GM19467 (cell line): ENCODE results near the gene FCHSD2.
"Not testable (repeated sequence)": the region's sequence is repeated elsewhere in the genome, so short reads cannot be mapped to it uniquely, and the experiment has no call there.

Source experiments
- ATAC-seq: cut with Tn5 transposase; IDR thresholded peaks from one replicate; pipeline ENCODE4 v1.9.1; 2021; ENCODE audit warnings: mild to moderate bottlenecking, moderate library complexity; ENCODE audit not compliant: unreplicated experiment

The FCHSD2 gene

GRCh38 chr11:73126804-73127480, 15.2 kb downstream of the FCHSD2 start:
- ATAC-seq = no peak

DNA sequence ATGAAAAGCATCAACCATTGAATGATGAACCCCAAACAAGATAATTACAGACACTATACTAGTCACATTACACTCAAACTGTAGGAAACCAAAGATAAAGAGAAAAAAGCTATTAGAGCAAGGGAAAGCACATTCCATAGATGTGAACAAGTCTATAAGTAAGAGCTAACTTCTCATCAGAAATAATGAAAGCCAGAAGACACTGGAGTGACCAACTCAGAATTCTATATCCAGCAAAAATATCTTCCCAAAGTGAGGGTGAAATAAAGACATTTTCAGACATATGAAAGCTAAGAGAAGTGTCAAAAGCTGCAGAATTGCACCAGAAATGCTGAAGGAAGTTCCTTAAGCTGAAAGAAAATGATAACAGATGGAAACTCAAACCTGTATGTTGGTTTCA, 17.3 kb downstream of the FCHSD2 start:
- ATAC-seq = no peak

GRCh38 chr11:73123892-73124291, 18.2 kb downstream of the FCHSD2 start:
- not testable (repeated sequence) for ATAC-seq

DNA sequence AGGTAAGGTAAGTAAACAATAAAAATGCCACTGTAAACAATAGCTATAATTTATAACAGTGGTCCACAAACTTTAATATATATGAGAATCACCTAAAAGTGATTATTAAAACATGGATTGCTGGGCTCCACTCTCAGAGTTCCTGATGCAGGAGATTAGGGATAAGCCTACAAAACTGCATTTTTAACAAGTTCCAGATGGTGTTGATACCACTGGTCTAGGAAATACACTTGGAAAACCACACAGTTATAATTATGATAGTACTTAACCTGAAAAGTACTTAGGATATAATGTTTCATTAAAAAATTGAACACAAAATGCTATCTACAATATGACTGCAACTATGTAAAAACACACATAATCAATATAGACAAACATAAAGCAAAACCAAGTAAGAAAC, 20.4 kb downstream of the FCHSD2 start:
- no peak for ATAC-seq

- no peak for ATAC-seq
Observed at GRCh38 chr11:73117071-73117470, 25.0 kb downstream of the FCHSD2 start.

- ATAC-seq = no peak
Observed at GRCh38 chr11:73116636-73117035, 25.5 kb downstream of the FCHSD2 start.

DNA sequence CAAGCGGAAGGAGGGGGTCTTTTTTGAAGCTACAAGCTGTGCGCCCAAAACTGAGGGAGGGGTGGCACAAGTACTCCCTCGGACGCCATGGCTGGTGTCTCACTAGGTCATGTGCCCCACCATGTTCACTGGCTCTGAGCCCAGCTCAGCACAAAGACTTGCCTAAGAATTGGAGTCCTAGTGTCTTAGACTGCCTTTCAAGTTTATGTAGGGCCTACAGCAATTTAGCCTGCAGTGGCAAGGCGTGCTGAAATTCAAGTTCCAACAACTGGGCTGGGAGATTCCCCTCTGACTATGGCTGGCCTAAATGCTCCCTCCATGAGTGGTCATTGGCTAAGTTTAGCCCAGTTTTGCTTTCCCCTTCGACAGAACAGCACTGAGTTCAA, 27.3 kb downstream of the FCHSD2 start:
- no peak for ATAC-seq

- no peak for ATAC-seq
Observed at GRCh38 chr11:73114110-73114834, 27.8 kb downstream of the FCHSD2 start.

- ATAC-seq = no peak
Observed at GRCh38 chr11:73113426-73113825, 28.7 kb downstream of the FCHSD2 start.

DNA sequence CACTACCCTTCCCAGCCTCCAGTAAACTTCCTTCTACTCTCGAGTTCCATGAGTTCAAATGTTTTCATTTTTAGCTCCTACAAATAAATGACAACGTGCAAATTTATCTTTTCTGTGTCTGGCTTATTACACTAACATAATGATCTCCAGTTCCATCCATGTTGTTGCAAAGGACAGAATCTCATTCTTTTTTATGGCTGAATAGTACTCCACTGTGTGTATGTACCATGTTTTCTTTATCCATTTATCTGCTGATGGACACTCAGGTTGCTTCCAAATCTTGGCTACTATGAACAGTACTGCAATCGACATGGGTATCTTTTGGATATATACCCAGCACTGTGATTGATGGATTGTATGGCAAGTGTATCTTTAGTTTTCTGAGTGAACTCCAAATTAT, 34.5 kb downstream of the FCHSD2 start:
- no peak for ATAC-seq

DNA sequence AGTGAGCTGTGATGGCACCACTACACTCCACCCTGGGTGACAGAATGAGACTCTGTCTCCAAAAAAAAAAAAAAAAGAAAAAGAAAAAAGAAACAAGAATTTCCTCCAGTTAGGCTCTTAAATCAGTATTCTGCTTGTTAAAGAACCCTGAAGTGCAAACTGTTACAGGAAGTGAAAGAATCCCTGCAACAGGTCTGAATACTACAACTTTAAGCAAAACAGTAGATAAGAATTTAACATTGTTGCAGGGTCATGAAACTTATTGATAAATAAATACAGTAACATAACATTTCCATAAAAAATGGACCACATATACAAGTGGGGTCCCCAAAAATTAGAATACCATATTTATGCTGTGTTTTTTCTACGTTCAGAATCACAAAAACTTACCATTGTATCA, 35.8 kb downstream of the FCHSD2 start:
- no peak for ATAC-seq

GRCh38 chr11:73100578-73100977, 41.5 kb downstream of the FCHSD2 start:
- ATAC-seq = no peak

DNA sequence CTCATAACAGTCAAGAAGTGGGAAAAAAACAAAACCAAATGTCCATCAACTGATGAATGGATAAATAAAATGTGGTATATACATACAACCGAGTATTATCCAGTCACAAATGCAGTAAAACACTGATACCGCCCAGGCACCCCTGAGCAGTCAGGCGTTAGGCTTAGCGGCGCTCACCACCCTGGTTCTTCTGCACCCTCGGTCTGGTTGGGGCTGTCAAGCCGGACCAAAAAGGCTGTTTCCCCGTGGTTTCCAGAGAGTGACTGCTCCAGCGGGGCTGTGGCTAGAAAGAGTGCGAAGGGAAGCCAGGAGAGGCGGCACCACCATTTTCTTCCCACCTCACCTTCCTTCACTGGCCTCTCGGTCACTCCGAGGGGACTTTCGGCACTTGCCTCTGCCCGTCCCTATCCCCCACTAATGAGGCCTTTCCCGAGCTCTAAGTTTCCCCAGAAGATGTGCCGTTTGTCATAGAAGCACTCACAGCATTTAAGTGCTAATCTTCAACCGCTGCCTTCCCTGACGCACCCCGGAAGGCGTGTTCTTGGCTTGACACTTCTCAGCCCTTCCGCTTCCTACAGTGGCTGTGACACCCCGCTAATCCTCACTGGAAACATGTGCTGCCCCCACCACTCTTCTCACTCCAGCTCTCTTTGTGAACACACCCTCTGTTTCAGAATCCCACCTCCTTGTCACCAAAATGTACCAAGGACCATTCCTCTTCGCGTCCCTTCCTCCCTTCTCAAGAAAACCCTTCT, 42.4 kb downstream of the FCHSD2 start:
- no peak for ATAC-seq

DNA sequence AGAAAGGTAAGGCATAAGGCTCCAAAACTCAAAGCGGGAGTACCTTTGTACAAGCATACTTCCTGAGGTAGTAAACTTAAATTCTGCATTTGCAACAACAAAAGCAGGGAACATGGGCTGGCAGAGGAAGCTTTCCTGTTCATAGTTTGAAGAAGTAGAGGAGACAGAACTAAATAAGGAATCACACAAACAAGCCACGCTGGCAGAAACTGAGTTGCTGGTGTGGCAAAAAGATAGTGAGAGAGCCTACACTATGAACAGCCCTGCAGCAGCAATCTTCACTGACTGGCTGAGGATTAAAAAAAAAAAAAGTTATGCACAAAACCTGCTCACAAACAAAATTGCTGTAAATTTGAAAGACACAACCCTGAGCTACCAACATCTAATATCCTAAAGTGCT, 46.5 kb downstream of the FCHSD2 start:
- no peak for ATAC-seq

- ATAC-seq = no peak
Observed at GRCh38 chr11:73091521-73092305, 50.4 kb downstream of the FCHSD2 start.

DNA sequence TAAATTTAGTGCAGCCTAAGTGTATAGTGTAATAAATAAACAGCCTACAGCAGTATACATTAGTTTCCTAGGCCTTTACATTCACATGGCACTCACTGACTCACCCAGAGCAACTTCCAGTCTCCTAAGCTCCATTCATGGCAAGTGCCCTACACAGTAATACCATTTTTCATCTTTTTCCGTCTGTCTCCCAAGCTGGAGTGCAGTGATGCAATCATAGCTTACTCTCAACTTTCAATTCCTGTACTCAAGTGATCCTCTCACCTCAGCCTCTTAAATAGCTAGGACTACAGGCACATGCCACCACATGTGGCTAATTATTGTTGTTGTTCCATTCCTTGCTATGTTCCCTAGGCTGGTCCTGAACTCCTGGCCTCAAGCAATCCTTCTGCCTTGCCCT, 54.4 kb downstream of the FCHSD2 start:
- ATAC-seq = no peak

DNA sequence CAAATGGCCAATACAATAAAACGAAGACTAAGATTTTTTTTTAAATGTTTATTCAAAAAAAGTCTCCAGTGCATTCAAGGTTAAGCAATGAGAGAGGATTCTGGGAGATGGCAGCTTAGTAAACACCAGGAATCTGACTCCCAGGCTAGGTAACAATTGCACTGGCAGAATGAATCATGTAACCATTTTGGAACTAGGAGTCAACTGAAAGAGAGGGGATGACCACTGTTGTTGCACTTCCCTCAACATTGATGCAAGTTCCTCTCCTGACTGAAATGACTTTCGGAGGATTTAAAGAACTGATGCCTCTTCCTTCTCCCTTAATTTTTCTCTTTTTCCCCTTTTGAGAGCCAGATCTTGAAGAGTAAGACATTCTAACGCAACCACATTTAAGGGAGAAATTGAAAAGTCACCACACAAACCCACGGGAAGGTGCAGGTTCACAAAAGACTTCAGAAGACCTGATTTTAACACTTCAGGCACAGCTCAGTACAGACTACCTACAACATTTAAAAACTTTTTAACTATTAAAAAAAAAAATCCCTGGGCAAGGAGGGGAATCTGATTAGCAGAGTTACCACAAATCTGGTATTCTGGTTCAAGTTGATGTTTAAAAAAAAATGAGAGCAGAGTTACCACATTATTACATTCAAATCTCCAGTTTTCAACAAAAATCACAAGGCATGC, 56.8 kb downstream of the FCHSD2 start:
- ATAC-seq = no peak

DNA sequence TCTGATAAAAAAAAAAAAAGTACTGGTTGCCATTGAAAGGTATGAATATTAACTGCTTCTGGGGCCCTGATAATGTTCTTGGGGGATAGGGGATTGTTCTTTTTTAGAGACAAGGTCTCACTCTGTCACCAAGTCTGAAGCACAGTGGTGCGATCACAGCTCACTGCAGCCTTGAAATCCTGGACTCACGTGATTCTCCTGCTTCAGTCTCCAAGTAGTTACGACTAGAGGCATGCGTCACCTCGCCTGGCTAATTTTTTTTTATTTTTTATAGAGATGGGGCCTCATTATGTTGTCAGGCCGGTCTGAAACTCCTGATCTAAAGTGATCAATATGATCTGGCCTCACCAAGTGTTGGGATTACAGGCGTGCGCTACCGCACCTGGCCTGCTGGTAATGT, 63.5 kb downstream of the FCHSD2 start:
- ATAC-seq = no peak

GRCh38 chr11:73077454-73077853, 64.7 kb downstream of the FCHSD2 start:
- no peak for ATAC-seq

- ATAC-seq = no peak
Observed at GRCh38 chr11:73074319-73074718, 67.8 kb downstream of the FCHSD2 start.
